GM12878 (cell line): ENCODE results near the gene PLK1. TPM values are rescaled to one million over a fixed set of nuclear protein-coding genes. Genes with fewer than 3 reads are reported as not detected.

Experiments used
- ATAC-seq: fragments of 200-7000 bp; cut with Tn5 transposase; 3 replicates; pipeline ENCODE4 v1.9.1; 2020; ENCODE audit warnings: mild to moderate bottlenecking, moderate library complexity
- BruUV-seq: library from RNA; stranded (reverse); fragments of 400-500 nt; replicated peaks from 2 replicates; lab custom pipeline; 2021; lab: Mats Ljungman, UMichigan
- CTCF ChIA-PET: fragments of 300-600 bp; sonication (Branson Sonifier 250); formaldehyde crosslinking; extraction: SDS; loops from one replicate; lab custom pipeline; 2021; ENCODE audit warnings: inconsistent platforms; lab: Yijun Ruan, JAX
- POLR2A ChIA-PET: fragments of 350-600 bp; formaldehyde crosslinking; extraction: SDS; loops from one replicate; lab custom pipeline; 2021; ENCODE audit warnings: inconsistent platforms; lab: Charles Lee
- RAD21 ChIA-PET: fragments of 300-600 bp; sonication (Branson Sonifier 250); formaldehyde crosslinking; loops from one replicate; lab custom pipeline; 2023; ENCODE audit warnings: antibody characterized with exemption; ENCODE audit not compliant: unreplicated experiment; lab: Charles Lee
- SMC1A ChIA-PET: fragments of 300-600 bp; sonication (Branson Sonifier 250); formaldehyde crosslinking; loops from one replicate; lab custom pipeline; 2023; ENCODE audit not compliant: unreplicated experiment, uncharacterized antibody; lab: Charles Lee
- DNase-seq: peaks from one replicate; pipeline ENCODE4 v3.0.0-alpha.2; 2011; ENCODE audit warnings: low read depth, low spot score
- FAIRE-seq: peaks from 3 replicates; lab custom pipeline; 2011; peaks lifted over from hg19 to GRCh38; lab: Jason Lieb, UNC
- H2AFZ ChIP-seq: 2 replicates; pipeline ENCODE4 v1.6.0; 2011; ENCODE audit warnings: low read depth, low read length, control low read depth; ENCODE audit not compliant: control insufficient read depth
- H3K27ac ChIP-seq: 2 replicates; pipeline ENCODE4 v1.5.1; 2011; ENCODE audit warnings: control low read depth; ENCODE audit not compliant: control insufficient read depth, insufficient read depth
- H3K27me3 ChIP-seq, 2 experiments: replicated peaks in 1 of 2; 2 replicates each; pipeline versions ENCODE4 v1.6.0 to v1.6.1; 2011; ENCODE audit warnings: low read length in 1 of 2; ENCODE audit not compliant: control insufficient read depth in 2 of 2, insufficient read depth in 2 of 2
- H3K36me3 ChIP-seq, 2 experiments: 2 replicates each; pipeline ENCODE4 v1.5.1; 2011; ENCODE audit warnings: low read length in 1 of 2; ENCODE audit not compliant: control insufficient read depth in 2 of 2, insufficient read depth in 2 of 2
- H3K4me1 ChIP-seq: 2 replicates; pipeline ENCODE4 v1.6.1; 2011; ENCODE audit warnings: mild to moderate bottlenecking, low read length, moderate library complexity, mixed read lengths; ENCODE audit not compliant: control insufficient read depth, insufficient read depth
- H3K4me2 ChIP-seq: 2 replicates; pipeline ENCODE4 v1.6.0; 2011; ENCODE audit warnings: control low read depth; ENCODE audit not compliant: control insufficient read depth, insufficient read depth
- H3K4me3 ChIP-seq: fragments of 200-600 bp; sonication (generic); 2 replicates; pipeline ENCODE4 v1.5.1; 2016
- H3K79me2 ChIP-seq: 2 replicates; pipeline ENCODE4 v1.6.0; 2011; ENCODE audit warnings: low read length; ENCODE audit not compliant: control insufficient read depth, insufficient read depth
- H3K9ac ChIP-seq: 2 replicates; pipeline ENCODE4 v1.8.0; 2011; ENCODE audit warnings: low read length, control low read depth, mixed read lengths; ENCODE audit not compliant: control insufficient read depth, insufficient read depth
- H3K9me3 ChIP-seq: replicated peaks from 3 replicates; pipeline ENCODE4 v1.5.1; 2011; ENCODE audit warnings: mild to moderate bottlenecking, low read length; ENCODE audit not compliant: control insufficient read depth, insufficient read depth
- H4K20me1 ChIP-seq: 2 replicates; pipeline ENCODE4 v1.6.0; 2011; ENCODE audit not compliant: control insufficient read depth, insufficient read depth
- ASH2L ChIP-seq: fragments of 300-600, 200-600 bp; sonication (generic); IDR thresholded peaks from 2 replicates; pipeline ENCODE4 v1.6.1; 2017; ENCODE audit warnings: low read depth, mild to moderate bottlenecking, borderline replicate concordance
- CBFB ChIP-seq: IDR thresholded peaks from 2 replicates; pipeline ENCODE4 v1.6.1; 2016; ENCODE audit warnings: antibody characterized with exemption, low read depth
- DPF2 ChIP-seq: fragments of 450-650 bp; IDR thresholded peaks from 2 replicates; pipeline ENCODE4 v1.6.1; 2017; ENCODE audit warnings: mild to moderate bottlenecking
- EGR1 ChIP-seq, 2 experiments: IDR thresholded peaks; 1 replicate in 1 of 2; 2 replicates in 1 of 2; pipeline ENCODE4 v1.6.1; 2011 to 2012; ENCODE audit warnings: low read depth in 2 of 2, low read length in 2 of 2, borderline replicate concordance in 1 of 2, mild to moderate bottlenecking in 1 of 2, moderate library complexity in 1 of 2
- HCFC1 ChIP-seq: fragments of 150-350 bp; IDR thresholded peaks from 2 replicates; pipeline ENCODE4 v1.6.1; 2014; ENCODE audit warnings: low read length
- HDGF ChIP-seq: fragments of 450-650 bp; IDR thresholded peaks from 2 replicates; pipeline ENCODE4 v1.6.1; 2016; ENCODE audit warnings: antibody characterized with exemption
- JUNB ChIP-seq: IDR thresholded peaks from 2 replicates; pipeline ENCODE4 v1.6.1; 2016; ENCODE audit warnings: antibody characterized with exemption, mild to moderate bottlenecking
- KDM1A ChIP-seq: fragments of 200-600 bp; sonication (generic); IDR thresholded peaks from 2 replicates; pipeline ENCODE4 v1.6.1; 2016; ENCODE audit warnings: borderline replicate concordance
- MEF2A ChIP-seq: IDR thresholded peaks from 2 replicates; pipeline ENCODE4 v1.6.1; 2011; ENCODE audit warnings: low read depth, mild to moderate bottlenecking, low read length, moderate library complexity; ENCODE audit not compliant: insufficient read depth
- MTA2 ChIP-seq: fragments of 450-650 bp; IDR thresholded peaks from 2 replicates; pipeline ENCODE4 v1.6.1; 2016; ENCODE audit warnings: low read depth, mild to moderate bottlenecking, moderate library complexity
- NR2C2 ChIP-seq: IDR thresholded peaks from 2 replicates; pipeline ENCODE4 v1.6.1; 2011; ENCODE audit warnings: borderline replicate concordance, low read depth; ENCODE audit not compliant: control insufficient read depth, insufficient read length
- NRF1 ChIP-seq: conservative IDR thresholded peaks from 2 replicates; pipeline ENCODE4 v1.6.1; 2011; ENCODE audit warnings: mild to moderate bottlenecking, low read depth, low read length, improper control_type of control experiment
- RUNX3 ChIP-seq: IDR thresholded peaks from 2 replicates; pipeline ENCODE4 v1.6.1; 2012; ENCODE audit warnings: low read length, inconsistent platforms
- STAT3 ChIP-seq: IDR thresholded peaks from 2 replicates; pipeline ENCODE4 v1.6.1; 2011; ENCODE audit warnings: low read depth, low read length, improper control_type of control experiment
- ZBTB40 ChIP-seq: fragments of 450-650 bp; IDR thresholded peaks from 2 replicates; pipeline ENCODE4 v1.6.1; 2016; ENCODE audit warnings: mild to moderate bottlenecking, moderate library complexity, borderline replicate concordance
- WGBS: methylation state at CpG from one replicate; pipeline ENCODE4 v1.1.6; 2016; ENCODE audit warnings: low lambda C conversion rate; ENCODE audit not compliant: insufficient replicate concordance, insufficient coverage; ENCODE audit errors: missing lambda C conversion rate; 5-methylcytosine and 5-hydroxymethylcytosine counted together
- in situ Hi-C: fragments of 300-500 bp; cut with MboI; formaldehyde crosslinking; loops from 9 replicates; pipeline ENCODE4 v1.14.3; 2018; ENCODE audit warnings: mixed read lengths
- intact Hi-C: fragments of 100-400 bp; cut with micrococcal nuclease; formaldehyde crosslinking; loops from one replicate; pipeline ENCODE4 v1.14.2; 2022; ENCODE audit not compliant: unreplicated experiment
- polyA plus RNA-seq, 11 experiments: library from polyadenylated mRNA; depleted of rRNA in 4 of 11; unstranded in 6 of 11; stranded (reverse) in 5 of 11; fragments of >200 nt; fragmentation: Nextera tagmentation in 4 of 11; fragmentation: Illumina TruSeq in 1 of 11; extraction: Ambion mirVana in 4 of 11; extraction: Trizol in 1 of 11; gene quantifications; 1 replicate in 1 of 11; 2 replicates in 10 of 11; pipeline versions ENCODE4 v1.2.1 to v1.2.3, GENCODE V29; 2011 to 2016; ENCODE audit warnings: inconsistent platforms in 2 of 11, missing spikeins in 2 of 11, low read depth in 1 of 11
- total RNA-seq, 4 experiments: library from RNA; depleted of rRNA in 3 of 4; stranded (reverse); fragments of >200 nt in 3 of 4; fragmentation: Illumina TruSeq in 1 of 4; extraction: Trizol in 1 of 4; gene quantifications; 2 replicates each; pipeline versions ENCODE4 v1.2.1 to v1.2.3, GENCODE V29; 2013 to 2021
- TF ChIP-seq, protein P1 (sequence below): fragments of 450-650 bp; IDR thresholded peaks from 2 replicates; pipeline ENCODE4 v1.6.1; 2017; ENCODE audit warnings: mild to moderate bottlenecking, low read depth, inconsistent platforms; ENCODE audit not compliant: poor library complexity, severe bottlenecking

PLK1 gene
- total and polyA plus RNA-seq, 10 of the 15 experiments (the other 5 are each of a cell fraction or from before 2014, with no cell fraction given) = 11.3 to 191 (median 84.5) TPM

GRCh38 chr16:23704772-23705516, 26.3 kb downstream of the PLK1 start:
- Histone ChIP-seq H3K79me2 (no peaks in the 10 kb centered on the region), H4K20me1 (no peaks in the 10 kb centered on the region), H3K4me2 (no peak overlapping the region), H3K27me3 (no peaks in the 10 kb centered on the region), H3K36me3 (no peaks in the 10 kb centered on the region), H3K4me1 (no peaks in the 10 kb centered on the region), H3K27ac (no peak overlapping the region), H3K9me3 (peaks cover 12% of the 10 kb centered on the region; the same call in 2 of the 3 replicates), H3K9ac (no peak overlapping the region), H2AFZ (no peak overlapping the region), H3K4me3 (no peak overlapping the region)
- intact Hi-C loops (no loop called here), in situ Hi-C loops (no loop called here)
- RAD21 ChIA-PET = no interaction called here
- DNase-seq = no peak
- CTCF ChIA-PET = no interaction called here
- FAIRE-seq = no peak
- no peak for ATAC-seq
- BruUV-seq = no TSS peak
- WGBS = 72% methylated on average over 22 of the region's 22 CpGs
- SMC1A ChIA-PET = no interaction called here
- POLR2A ChIA-PET = interaction anchor here (0.5 kb wide), 1 partner anchor 75 kb away, joined by 5 read pairs; no protein-coding TSS in a partner anchor
- TF ChIP-seq CBFB = no peak
- TF ChIP-seq KDM1A = no peak
- no peak for TF ChIP-seq ZBTB40
- TF ChIP-seq MTA2 = no peak
- TF ChIP-seq RUNX3 = no peak
- no peak for TF ChIP-seq ASH2L
- no peak for TF ChIP-seq EGR1 (IDR thresholded peaks at IDR 0.05; ENCODE audit: borderline replicate concordance in 1 of 2, low read depth in 2 of 2, low read length in 2 of 2)
- no peak for TF ChIP-seq NR2C2
- no peak for TF ChIP-seq HDGF
- TF ChIP-seq STAT3 = no peak
- TF ChIP-seq NRF1 = no peak
- no peak for TF ChIP-seq HCFC1
- TF ChIP-seq JUNB = no peak
- no peak for TF ChIP-seq DPF2
- TF ChIP-seq MEF2A = no peak
- TF ChIP-seq, protein P1, sequence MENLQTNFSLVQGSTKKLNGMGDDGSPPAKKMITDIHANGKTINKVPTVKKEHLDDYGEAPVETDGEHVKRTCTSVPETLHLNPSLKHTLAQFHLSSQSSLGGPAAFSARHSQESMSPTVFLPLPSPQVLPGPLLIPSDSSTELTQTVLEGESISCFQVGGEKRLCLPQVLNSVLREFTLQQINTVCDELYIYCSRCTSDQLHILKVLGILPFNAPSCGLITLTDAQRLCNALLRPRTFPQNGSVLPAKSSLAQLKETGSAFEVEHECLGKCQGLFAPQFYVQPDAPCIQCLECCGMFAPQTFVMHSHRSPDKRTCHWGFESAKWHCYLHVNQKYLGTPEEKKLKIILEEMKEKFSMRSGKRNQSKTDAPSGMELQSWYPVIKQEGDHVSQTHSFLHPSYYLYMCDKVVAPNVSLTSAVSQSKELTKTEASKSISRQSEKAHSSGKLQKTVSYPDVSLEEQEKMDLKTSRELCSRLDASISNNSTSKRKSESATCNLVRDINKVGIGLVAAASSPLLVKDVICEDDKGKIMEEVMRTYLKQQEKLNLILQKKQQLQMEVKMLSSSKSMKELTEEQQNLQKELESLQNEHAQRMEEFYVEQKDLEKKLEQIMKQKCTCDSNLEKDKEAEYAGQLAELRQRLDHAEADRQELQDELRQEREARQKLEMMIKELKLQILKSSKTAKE = no peak
